SK-N-SH treated with all-trans-retinoic acid at 6 μM for 48 hours (cell line): Measurements from ENCODE around the gene CEMIP.

Experiments
- ARNTL ChIP-seq: fragments of 450-650 bp; formaldehyde crosslinking; IDR thresholded peaks from 2 replicates; pipeline ENCODE4 v1.5.0; 2020; ENCODE audit warnings: low read depth, mild to moderate bottlenecking, moderate library complexity, borderline replicate concordance
- PPARA ChIP-seq: fragments of 250-450 bp; sonication (Bioruptor Pico); IDR thresholded peaks from 2 replicates; pipeline ENCODE4 v1.5.0; 2020; ENCODE audit warnings: mild to moderate bottlenecking, borderline replicate concordance

GRCh38 chr15:80898040-80898439 is 118.9 kb downstream of the CEMIP start:
- no peak for TF ChIP-seq ARNTL (CRISPR knock-in tag)
- TF ChIP-seq PPARA (CRISPR knock-in tag): no peak
